HCT116 (cell line): ENCODE data around the gene SLC16A10. TPM values are rescaled to one million over a fixed set of nuclear protein-coding genes. Genes with fewer than 3 reads are reported as not detected.

Source experiments
- ATAC-seq: fragments of 200-7000 bp; cut with Tn5 transposase; 2 replicates; pipeline ENCODE4 v1.9.1; 2020; ENCODE audit warnings: mild to moderate bottlenecking, moderate library complexity
- BruUV-seq: library from RNA; stranded (reverse); fragments of 400-500 nt; replicated peaks from 2 replicates; lab custom pipeline; 2021; lab: Mats Ljungman, UMichigan
- CTCF ChIA-PET: fragments of 300-600 bp; sonication (Branson Sonifier 250); formaldehyde crosslinking; loops from one replicate; lab custom pipeline; 2021; ENCODE audit warnings: antibody characterized with exemption; lab: Charles Lee
- POLR2A ChIA-PET: fragments of 300-600, 350-600 bp; sonication (Branson Sonifier 250); formaldehyde crosslinking; loops from one replicate; lab custom pipeline; 2021; ENCODE audit warnings: antibody characterized with exemption; lab: Charles Lee
- RAD21 ChIA-PET, 2 experiments: fragments of 300-600 bp; sonication (Branson Sonifier 250); formaldehyde crosslinking; loops; one replicate each; lab custom pipeline; 2023; ENCODE audit warnings: low total read pairs in 2 of 2; ENCODE audit not compliant: uncharacterized antibody in 2 of 2, unreplicated experiment in 2 of 2, low non-redundant PET in 1 of 2; lab: Charles Lee
- DNase-seq: peaks from one replicate; pipeline ENCODE4 v3.0.0-alpha.2; 2010; ENCODE audit warnings: low read depth, low spot score
- H2AFZ ChIP-seq: fragments of 200-600 bp; shearing (Covaris generic), sonication (generic); 2 replicates; pipeline ENCODE4 v1.6.1; 2017; ENCODE audit warnings: low read depth, mixed run types, mixed read lengths, antibody characterized with exemption, low read length; ENCODE audit not compliant: poor library complexity, severe bottlenecking
- H3K27ac ChIP-seq: 2 replicates; pipeline ENCODE4 v1.5.1; 2012; ENCODE audit warnings: low read depth, low read length
- H3K27me3 ChIP-seq: fragments of 200-600 bp; sonication (generic); 2 replicates; pipeline ENCODE4 v1.6.1; 2016; ENCODE audit warnings: mixed run types, low read length, mixed read lengths; ENCODE audit not compliant: insufficient read depth
- H3K36me3 ChIP-seq, 2 experiments: fragments of 200-500 bp in 1 of 2; fragments of 200-600 bp in 1 of 2; sonication (Bioruptor generic) in 1 of 2; sonication (generic) in 1 of 2; 2 replicates each; pipeline versions ENCODE4 v1.5.1 to v1.6.1; 2014 to 2016; ENCODE audit warnings: low read length in 2 of 2, inconsistent platforms in 1 of 2, mixed read lengths in 1 of 2, mixed run types in 1 of 2; ENCODE audit not compliant: insufficient read depth in 2 of 2, control insufficient read depth in 1 of 2
- H3K4me1 ChIP-seq, 2 experiments: fragments of 200-600 bp in 1 of 2; sonication (generic) in 1 of 2; 2 replicates each; pipeline versions ENCODE4 v1.5.1 to v1.6.1; 2012 to 2017; ENCODE audit warnings: low read length in 2 of 2, inconsistent platforms in 1 of 2, mild to moderate bottlenecking in 1 of 2, mixed read lengths in 1 of 2, mixed run types in 1 of 2, moderate library complexity in 1 of 2; ENCODE audit not compliant: insufficient read depth in 2 of 2, control insufficient read depth in 1 of 2
- H3K4me2 ChIP-seq: fragments of 200-600 bp; sonication (generic); 2 replicates; pipeline ENCODE4 v1.6.1; 2017; ENCODE audit warnings: mixed run types, low read length, mixed read lengths
- H3K4me3 ChIP-seq, 2 experiments: fragments of 200-600 bp in 1 of 2; sonication (generic) in 1 of 2; replicated peaks in 1 of 2; 2 replicates each; pipeline ENCODE4 v1.5.1; 2011 to 2016; ENCODE audit warnings: low read length in 2 of 2, control low read depth in 1 of 2, low read depth in 1 of 2, mild to moderate bottlenecking in 1 of 2, mixed read lengths in 1 of 2, mixed run types in 1 of 2
- H3K79me2 ChIP-seq: fragments of 200-600 bp; sonication (generic); 2 replicates; pipeline ENCODE4 v1.6.1; 2017; ENCODE audit warnings: mild to moderate bottlenecking, mixed run types, low read length, moderate library complexity, mixed read lengths; ENCODE audit not compliant: insufficient read depth
- H3K9ac ChIP-seq: fragments of 200-600 bp; sonication (generic); 2 replicates; pipeline ENCODE4 v1.6.1; 2016; ENCODE audit warnings: low read length, mixed read lengths
- H3K9me2 ChIP-seq: fragments of 200-600 bp; sonication (generic), shearing (Covaris generic); 2 replicates; pipeline ENCODE4 v1.6.1; 2017; ENCODE audit warnings: mixed run types, mild to moderate bottlenecking, moderate library complexity; ENCODE audit not compliant: insufficient read depth
- H3K9me3 ChIP-seq, 2 experiments: fragments of 200-500 bp in 1 of 2; fragments of 200-600 bp in 1 of 2; sonication (Bioruptor generic) in 1 of 2; sonication (generic) in 1 of 2; 2 replicates each; pipeline ENCODE4 v1.6.1; 2014 to 2017; ENCODE audit warnings: low read length in 2 of 2, mixed read lengths in 2 of 2, inconsistent platforms in 1 of 2, low read depth in 1 of 2, mild to moderate bottlenecking in 1 of 2, mixed run types in 1 of 2, moderate library complexity in 1 of 2; ENCODE audit not compliant: control insufficient read depth in 1 of 2, insufficient read depth in 1 of 2
- H4K20me1 ChIP-seq: fragments of 200-600 bp; sonication (generic), shearing (Covaris generic); 2 replicates; pipeline ENCODE4 v1.6.1; 2017; ENCODE audit warnings: mixed run types, mild to moderate bottlenecking, moderate library complexity; ENCODE audit not compliant: insufficient read depth
- ATF3 ChIP-seq: IDR thresholded peaks from 2 replicates; pipeline ENCODE4 v1.6.1; 2012
- CBX3 ChIP-seq: IDR thresholded peaks from 2 replicates; pipeline ENCODE4 v1.6.1; 2012; ENCODE audit warnings: low read depth
- CTCF ChIP-seq, 3 experiments: fragments of 200-600 bp in 1 of 3; sonication (generic) in 1 of 3; IDR thresholded peaks in 2 of 3; conservative IDR thresholded peaks in 1 of 3; 2 replicates each; pipeline ENCODE4 v1.5.1; 2012 to 2017; ENCODE audit warnings: low read depth in 2 of 3, low read length in 2 of 3, antibody characterized with exemption in 1 of 3, borderline replicate concordance in 1 of 3, control low read depth in 1 of 3, mild to moderate bottlenecking in 1 of 3, mixed read lengths in 1 of 3, mixed run types in 1 of 3, moderate library complexity in 1 of 3; ENCODE audit not compliant: insufficient read depth in 1 of 3
- EGR1 ChIP-seq: IDR thresholded peaks from 2 replicates; pipeline ENCODE4 v1.6.1; 2012; ENCODE audit warnings: low read depth
- ELF1 ChIP-seq: IDR thresholded peaks from 2 replicates; pipeline ENCODE4 v1.6.1; 2012; ENCODE audit warnings: low read depth, borderline replicate concordance
- EZH2 ChIP-seq: fragments of 200-600 bp; sonication (generic); IDR thresholded peaks from 2 replicates; pipeline ENCODE4 v1.6.1; 2017; ENCODE audit warnings: antibody characterized with exemption, mixed run types
- FOSL1 ChIP-seq: IDR thresholded peaks from 2 replicates; pipeline ENCODE4 v1.6.1; 2012; ENCODE audit warnings: low read depth
- JUND ChIP-seq: IDR thresholded peaks from 2 replicates; pipeline ENCODE4 v1.6.1; 2012
- MAX ChIP-seq: IDR thresholded peaks from 2 replicates; pipeline ENCODE4 v1.6.1; 2012
- POLR2A ChIP-seq: IDR thresholded peaks from 2 replicates; pipeline ENCODE4 v1.7.0; 2011; ENCODE audit warnings: borderline replicate concordance; ENCODE audit not compliant: insufficient read depth, insufficient read length; ENCODE audit errors: extremely low read depth
- POLR2AphosphoS5 ChIP-seq: IDR thresholded peaks from 2 replicates; pipeline ENCODE4 v1.6.1; 2011; ENCODE audit warnings: mild to moderate bottlenecking, low read depth, low read length, moderate library complexity
- SIN3A ChIP-seq: IDR thresholded peaks from 2 replicates; pipeline ENCODE4 v1.6.1; 2012; ENCODE audit warnings: low read depth
- SP1 ChIP-seq: IDR thresholded peaks from 2 replicates; pipeline ENCODE4 v1.6.1; 2012; ENCODE audit warnings: low read depth
- SRF ChIP-seq: IDR thresholded peaks from 2 replicates; pipeline ENCODE4 v1.6.1; 2012; ENCODE audit warnings: low read depth
- TCF7L2 ChIP-seq: IDR thresholded peaks from 2 replicates; pipeline ENCODE4 v1.7.0; 2011; ENCODE audit warnings: borderline replicate concordance, inconsistent platforms; ENCODE audit not compliant: insufficient read depth, insufficient read length; ENCODE audit errors: extremely low read depth
- ZFX ChIP-seq: fragments of 450-650 bp; IDR thresholded peaks from 2 replicates; pipeline ENCODE4 v1.6.1; 2017
- ZNF274 ChIP-seq: fragments of 200-500 bp; sonication (Bioruptor generic); IDR thresholded peaks from 2 replicates; pipeline ENCODE4 v1.6.1; 2014; ENCODE audit warnings: mild to moderate bottlenecking, low read depth, low read length, inconsistent platforms
- intact Hi-C: fragments of 100-400 bp; cut with micrococcal nuclease; formaldehyde crosslinking; loops from 2 replicates; pipeline ENCODE4 v1.10.0; 2022
- total RNA-seq: library from RNA; stranded (reverse); gene quantifications from one replicate; pipeline ENCODE4 v1.2.1, GENCODE V29; 2021; ENCODE audit not compliant: unreplicated experiment
- TF ChIP-seq, protein P1 (sequence below): IDR thresholded peaks from 2 replicates; pipeline ENCODE4 v1.6.1; 2011; ENCODE audit warnings: mild to moderate bottlenecking, low read length, moderate library complexity; ENCODE audit not compliant: insufficient replicate concordance; ENCODE audit errors: extremely low read depth

The SLC16A10 gene
- total RNA-seq, 1 experiment from 2014 or later: 8.3 TPM

- Histone ChIP-seq H3K9ac (no peak overlapping the region), H3K27me3 (no peaks in the 10 kb centered on the region), H3K4me2 (no peak overlapping the region), H3K27ac (no peak overlapping the region), H2AFZ (no peak overlapping the region), H3K79me2 (no peaks in the 10 kb centered on the region), H3K9me2 (no peaks in the 10 kb centered on the region), H4K20me1 (no peaks in the 10 kb centered on the region), H3K9me3 (no peaks in the 10 kb centered on the region), H3K4me1 (no peaks in the 10 kb centered on the region), H3K36me3 (no peaks in the 10 kb centered on the region), H3K4me3 (no peak overlapping the region)
- TF ChIP-seq POLR2A (no peak), MAX (no peak), POLR2AphosphoS5 (no peak), CBX3 (no peak), SRF (no peak), SP1 (no peak), EZH2 (no peak), ZNF274 (no peak), ZFX (no peak), ELF1 (no peak), TCF7L2 (no peak), ATF3 (no peak), FOSL1 (no peak), EGR1 (no peak), JUND (no peak), CTCF (IDR thresholded peaks at IDR 0.05 in 2 of 3, conservative IDR thresholded peaks at IDR 0.05 in 1 of 3; ENCODE audit: borderline replicate concordance in 1 of 3, insufficient read depth in 1 of 3, low read depth in 2 of 3, low read length in 2 of 3) (no peak), SIN3A (no peak)
- TF ChIP-seq, protein P1, sequence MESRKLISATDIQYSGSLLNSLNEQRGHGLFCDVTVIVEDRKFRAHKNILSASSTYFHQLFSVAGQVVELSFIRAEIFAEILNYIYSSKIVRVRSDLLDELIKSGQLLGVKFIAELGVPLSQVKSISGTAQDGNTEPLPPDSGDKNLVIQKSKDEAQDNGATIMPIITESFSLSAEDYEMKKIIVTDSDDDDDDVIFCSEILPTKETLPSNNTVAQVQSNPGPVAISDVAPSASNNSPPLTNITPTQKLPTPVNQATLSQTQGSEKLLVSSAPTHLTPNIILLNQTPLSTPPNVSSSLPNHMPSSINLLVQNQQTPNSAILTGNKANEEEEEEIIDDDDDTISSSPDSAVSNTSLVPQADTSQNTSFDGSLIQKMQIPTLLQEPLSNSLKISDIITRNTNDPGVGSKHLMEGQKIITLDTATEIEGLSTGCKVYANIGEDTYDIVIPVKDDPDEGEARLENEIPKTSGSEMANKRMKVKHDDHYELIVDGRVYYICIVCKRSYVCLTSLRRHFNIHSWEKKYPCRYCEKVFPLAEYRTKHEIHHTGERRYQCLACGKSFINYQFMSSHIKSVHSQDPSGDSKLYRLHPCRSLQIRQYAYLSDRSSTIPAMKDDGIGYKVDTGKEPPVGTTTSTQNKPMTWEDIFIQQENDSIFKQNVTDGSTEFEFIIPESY: no peak
- DNase-seq (no peak), ATAC-seq (no peak)
- POLR2A ChIA-PET: no interaction called here
- CTCF ChIA-PET: no interaction called here
- intact Hi-C loops: no loop called here
- RAD21 ChIA-PET: no interaction called here
- no TSS peak for BruUV-seq
Measured at GRCh38 chr6:111183702-111184517, 96.6 kb downstream of the SLC16A10 start.
